WI38 (cell line): ENCODE measurements around the gene TDG.

ENCODE experiments used
- H3K4me3 ChIP-seq: 2 replicates; pipeline ENCODE4 v1.5.1; 2011; ENCODE audit warnings: low read depth, mild to moderate bottlenecking, control low read depth, low read length
- TF ChIP-seq, protein P1 (sequence below): IDR thresholded peaks from 2 replicates; pipeline ENCODE4 v1.5.1; 2012; ENCODE audit warnings: low read depth, mild to moderate bottlenecking, control low read depth, low read length

Gene TDG

GRCh38 chr12:103975368-103975767 lies 9.7 kb downstream of the TDG start:
- H3K4me3 ChIP-seq: no peak overlapping the region
- TF ChIP-seq, protein P1, sequence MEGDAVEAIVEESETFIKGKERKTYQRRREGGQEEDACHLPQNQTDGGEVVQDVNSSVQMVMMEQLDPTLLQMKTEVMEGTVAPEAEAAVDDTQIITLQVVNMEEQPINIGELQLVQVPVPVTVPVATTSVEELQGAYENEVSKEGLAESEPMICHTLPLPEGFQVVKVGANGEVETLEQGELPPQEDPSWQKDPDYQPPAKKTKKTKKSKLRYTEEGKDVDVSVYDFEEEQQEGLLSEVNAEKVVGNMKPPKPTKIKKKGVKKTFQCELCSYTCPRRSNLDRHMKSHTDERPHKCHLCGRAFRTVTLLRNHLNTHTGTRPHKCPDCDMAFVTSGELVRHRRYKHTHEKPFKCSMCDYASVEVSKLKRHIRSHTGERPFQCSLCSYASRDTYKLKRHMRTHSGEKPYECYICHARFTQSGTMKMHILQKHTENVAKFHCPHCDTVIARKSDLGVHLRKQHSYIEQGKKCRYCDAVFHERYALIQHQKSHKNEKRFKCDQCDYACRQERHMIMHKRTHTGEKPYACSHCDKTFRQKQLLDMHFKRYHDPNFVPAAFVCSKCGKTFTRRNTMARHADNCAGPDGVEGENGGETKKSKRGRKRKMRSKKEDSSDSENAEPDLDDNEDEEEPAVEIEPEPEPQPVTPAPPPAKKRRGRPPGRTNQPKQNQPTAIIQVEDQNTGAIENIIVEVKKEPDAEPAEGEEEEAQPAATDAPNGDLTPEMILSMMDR: no peak

GRCh38 chr12:103978384-103978982 lies 12.8 kb downstream of the TDG start:
- TF ChIP-seq, protein P1: no peak
- no peak overlapping the region for H3K4me3 ChIP-seq

- TF ChIP-seq, protein P1: no peak
- no peak overlapping the region for H3K4me3 ChIP-seq
Observed at GRCh38 chr12:103986829-103987228, 21.2 kb downstream of the TDG start.

DNA sequence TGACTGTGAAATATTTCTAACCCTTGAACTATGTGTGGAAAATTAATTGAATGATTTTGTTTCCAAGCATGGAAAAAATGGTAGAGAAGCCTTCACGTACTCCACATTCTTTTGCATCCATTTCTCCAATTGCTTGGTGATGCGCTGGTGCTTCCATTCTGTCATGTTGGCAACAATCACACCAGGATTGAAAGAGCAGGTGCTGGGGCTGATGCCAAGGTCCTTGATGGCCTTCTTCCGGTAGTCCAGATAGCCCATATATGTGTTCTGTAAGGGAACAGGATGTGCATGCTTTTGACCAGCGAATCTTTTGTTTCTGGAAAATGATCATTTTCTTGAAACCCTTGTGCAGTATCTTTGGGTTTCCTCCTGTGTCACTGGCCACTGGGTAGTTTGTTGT lies 28.6 kb downstream of the TDG start:
- H3K4me3 ChIP-seq: no peak overlapping the region
- TF ChIP-seq, protein P1: no peak

GRCh38 chr12:103996595-103996994 lies 30.9 kb downstream of the TDG start:
- TF ChIP-seq, protein P1: no peak

DNA sequence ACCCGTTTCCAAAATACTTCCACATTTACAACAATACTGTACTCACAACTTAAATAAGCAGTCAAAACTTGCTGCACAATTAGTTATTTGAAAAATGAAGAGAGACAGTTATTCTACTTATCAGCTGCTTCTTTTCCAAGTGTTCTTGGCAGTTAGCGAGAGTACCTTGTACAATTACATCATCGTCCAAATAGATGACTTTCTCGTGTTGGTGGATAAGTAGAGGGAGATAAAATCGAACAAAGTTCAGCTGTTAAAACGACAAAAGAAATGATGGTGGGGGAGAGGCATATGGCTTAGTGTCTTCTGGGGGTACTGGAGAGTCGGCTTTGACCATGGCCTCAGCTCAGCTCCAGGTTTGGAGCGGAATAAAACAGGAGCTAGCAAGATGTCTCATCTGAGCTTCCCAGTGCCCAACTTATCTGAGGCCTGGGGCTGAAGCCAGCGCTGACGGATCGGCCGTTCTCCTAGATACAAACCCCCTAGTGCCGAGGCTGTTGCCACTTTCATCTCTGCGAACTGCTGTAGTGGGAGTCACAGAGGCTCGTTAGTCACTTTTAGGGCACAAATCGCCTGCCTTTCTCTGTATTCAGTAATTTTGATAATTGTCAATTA lies 31.7 kb downstream of the TDG start:
- TF ChIP-seq, protein P1: no peak
- H3K4me3 ChIP-seq: no peak overlapping the region

More at GRCh38 chr12:103996595-103996994, 30.9 kb downstream of the TDG start:
- no peak overlapping the region for H3K4me3 ChIP-seq

DNA sequence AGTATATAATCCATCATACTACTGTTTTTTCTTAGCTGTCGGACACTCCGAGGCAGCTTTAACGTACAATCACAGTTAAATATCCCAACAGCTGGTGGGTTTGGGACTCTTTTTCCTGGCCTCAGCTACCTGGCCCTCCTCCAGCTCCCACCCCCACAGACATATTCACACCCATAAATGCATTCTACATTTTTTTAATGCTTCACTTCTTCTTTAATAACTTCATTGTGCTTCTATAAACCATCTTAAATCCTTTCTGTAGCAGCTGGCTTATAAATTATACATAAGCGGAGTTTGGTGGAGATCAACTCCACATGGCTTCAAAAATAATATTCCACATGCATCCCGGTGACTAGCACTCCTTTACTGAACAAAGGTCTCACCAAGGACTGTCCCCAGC lies 33.3 kb downstream of the TDG start:
- TF ChIP-seq, protein P1: no peak
- no peak overlapping the region for H3K4me3 ChIP-seq
